Measurements from ENCODE around the gene PRPF18.

- TF ChIP-seq CTCF (IDR thresholded peaks at IDR 0.05) (no peak), POLR2A (IDR thresholded peaks at IDR 0.05) (no peak), POLR2AphosphoS5 (IDR thresholded peaks at IDR 0.05; ENCODE audit: insufficient read depth in 1 of 2, low read depth in 1 of 2) (no peak)
Observed at GRCh38 chr10:13654846-13655245, 68.1 kb downstream of the PRPF18 start.

All from vagina (tissue), 2 donors.